NCI-H1092 treated with DMSO at 0.1 percent for 48 hours (cell line): ENCODE measurements around the gene NME3.
"Not testable (repeated sequence)": the region's sequence is repeated elsewhere in the genome, so short reads cannot be mapped to it uniquely, and the experiment has no call there.

Experiments used
- DNase-seq: peaks from one replicate; lab custom pipeline; 2025; lab: John Stamatoyannopoulos, UW

The NME3 gene

DNA sequence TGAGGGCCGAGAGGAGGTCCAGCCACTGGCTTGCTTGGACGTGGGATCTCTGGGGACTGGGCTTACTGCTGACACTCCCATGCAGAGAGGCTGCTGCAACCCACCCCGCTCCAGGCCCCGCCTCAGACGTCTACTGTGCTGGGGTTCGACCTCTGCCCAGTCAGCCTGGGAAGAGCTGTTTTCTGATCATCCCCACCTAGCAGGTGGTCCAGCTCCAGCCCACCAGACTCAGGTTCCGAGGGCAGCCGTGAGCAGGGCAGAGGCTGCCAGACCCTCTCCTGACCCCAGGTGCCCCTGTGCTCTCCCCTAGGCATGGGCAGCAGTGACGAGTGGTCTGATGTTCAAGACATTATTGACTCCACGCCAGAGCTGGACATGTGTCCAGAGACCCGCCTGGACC is 23.4 kb downstream of the NME3 start:
- DNase-seq, result no peak

DNA sequence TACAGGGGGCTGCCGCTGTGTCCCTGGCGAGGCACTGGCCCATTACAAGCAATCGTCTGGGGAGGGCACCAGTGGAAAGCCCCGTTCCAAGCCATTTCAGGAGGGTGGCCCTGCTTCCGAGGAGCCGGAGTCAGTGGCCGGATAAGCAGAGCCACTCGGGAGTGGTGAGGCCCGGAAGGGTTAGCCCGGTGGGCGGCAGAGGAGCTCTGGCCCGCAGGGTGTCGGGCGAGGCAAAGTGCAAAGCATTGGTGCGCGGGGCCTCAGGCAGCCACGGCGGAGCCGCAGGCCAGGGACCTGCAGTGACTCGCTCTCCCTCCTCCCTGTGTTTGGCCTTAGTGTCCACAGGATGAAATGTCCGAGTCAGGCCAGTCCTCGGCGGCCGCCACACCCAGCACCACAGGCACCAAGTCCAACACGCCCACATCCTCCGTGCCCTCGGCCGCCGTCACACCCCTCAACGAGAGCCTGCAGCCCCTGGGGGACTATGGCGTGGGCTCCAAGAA is 24.6 kb downstream of the NME3 start:
- no peak for DNase-seq

DNA sequence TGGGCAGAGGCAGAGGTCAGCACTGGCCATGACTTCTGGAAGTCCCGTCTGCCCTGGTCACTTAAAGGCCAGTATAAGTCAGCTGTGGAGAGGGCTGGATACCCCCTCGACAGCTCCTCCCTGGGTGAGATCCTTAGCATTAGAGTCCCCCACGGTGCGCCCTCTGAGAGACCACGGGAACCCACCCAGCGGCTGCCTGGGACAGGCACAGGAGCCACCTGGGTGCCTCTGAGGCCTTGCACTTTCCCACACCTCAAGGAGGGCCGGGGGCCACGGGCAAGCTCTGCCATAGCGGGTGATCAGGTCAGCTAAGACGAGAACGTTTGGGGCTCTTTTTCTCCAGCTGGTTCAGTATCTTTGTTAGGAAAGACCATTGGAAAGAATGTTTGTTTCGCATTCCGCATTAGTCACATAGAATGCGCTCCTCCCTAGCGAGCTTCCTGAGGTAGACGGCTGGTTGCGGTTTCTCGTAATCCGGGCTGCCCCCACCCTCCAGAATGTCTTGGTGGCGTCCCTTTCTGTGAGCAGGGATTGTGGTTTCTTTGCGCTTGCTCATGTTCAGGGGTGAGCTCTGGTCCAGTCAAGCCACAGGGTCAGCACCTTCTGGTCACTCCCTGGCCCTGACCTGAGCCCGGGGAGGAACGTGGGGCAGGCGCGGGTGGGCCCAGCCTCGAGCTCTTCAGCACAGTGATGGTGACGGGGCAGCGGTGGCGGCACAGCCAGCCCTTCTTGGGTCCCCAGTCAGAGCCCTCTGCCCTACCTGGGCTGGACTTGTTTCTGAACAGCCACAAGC is 25.2 kb downstream of the NME3 start:
- no peak for DNase-seq

DNA sequence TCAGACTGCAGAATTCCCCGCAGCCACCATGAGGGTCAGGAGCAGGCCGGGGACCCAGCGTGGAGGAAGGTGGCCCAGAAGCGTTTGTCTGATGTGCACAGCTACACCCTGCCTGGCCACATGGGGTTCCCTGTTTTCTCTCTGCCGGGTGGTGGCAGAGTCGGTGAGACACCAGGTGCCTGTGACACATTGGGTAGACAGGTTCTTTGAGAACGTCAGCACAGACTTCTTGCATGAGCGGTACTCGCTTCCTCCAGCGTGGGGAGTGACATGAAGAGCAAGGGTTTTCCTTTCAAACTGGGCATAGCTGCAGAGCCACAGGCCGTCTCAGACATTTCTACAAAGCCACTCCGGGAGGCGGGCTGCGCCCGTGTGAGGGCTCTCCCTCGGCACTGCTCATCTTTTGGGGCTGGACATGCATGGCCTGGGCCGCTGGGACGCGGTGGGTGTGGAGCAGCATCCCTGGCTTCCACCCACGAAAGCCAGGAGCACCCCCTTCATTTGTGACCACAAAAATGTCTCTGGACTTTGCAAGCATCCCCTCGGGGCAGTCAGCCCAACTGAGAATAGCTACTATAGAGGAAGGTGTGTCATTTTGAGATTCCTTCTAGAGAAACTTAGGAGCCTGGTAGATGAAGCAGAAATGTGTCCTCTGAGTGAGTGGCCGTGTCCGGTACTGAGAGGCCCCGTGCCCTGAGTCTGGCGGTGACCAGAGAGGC is 26.0 kb downstream of the NME3 start:
- no peak for DNase-seq

DNA sequence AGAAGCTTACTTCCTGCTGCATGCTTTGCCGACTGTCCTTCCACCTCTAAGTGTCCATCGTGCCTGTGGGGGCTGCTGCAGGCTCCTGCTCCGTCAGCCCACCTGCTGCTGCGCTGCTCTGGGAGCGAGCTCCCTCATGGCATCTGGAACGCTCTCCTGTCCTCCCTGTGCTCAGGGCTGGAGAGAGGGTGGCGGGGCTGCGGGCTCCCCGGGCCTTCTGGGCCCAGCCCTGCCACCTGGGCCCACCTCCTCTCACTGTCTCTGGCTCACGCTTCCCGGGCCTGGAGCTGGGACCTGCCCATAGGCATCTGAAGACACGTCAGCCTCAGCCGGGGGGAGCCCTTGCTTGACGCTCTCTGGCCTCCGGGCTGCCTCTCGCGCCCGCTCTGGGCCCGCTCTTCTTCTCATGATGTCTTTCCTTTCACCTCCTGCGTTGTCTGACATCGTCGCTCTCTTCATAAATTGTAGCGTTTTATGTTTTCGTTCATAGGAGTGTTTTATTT is 27.0 kb downstream of the NME3 start:
- DNase-seq, result no peak

DNA sequence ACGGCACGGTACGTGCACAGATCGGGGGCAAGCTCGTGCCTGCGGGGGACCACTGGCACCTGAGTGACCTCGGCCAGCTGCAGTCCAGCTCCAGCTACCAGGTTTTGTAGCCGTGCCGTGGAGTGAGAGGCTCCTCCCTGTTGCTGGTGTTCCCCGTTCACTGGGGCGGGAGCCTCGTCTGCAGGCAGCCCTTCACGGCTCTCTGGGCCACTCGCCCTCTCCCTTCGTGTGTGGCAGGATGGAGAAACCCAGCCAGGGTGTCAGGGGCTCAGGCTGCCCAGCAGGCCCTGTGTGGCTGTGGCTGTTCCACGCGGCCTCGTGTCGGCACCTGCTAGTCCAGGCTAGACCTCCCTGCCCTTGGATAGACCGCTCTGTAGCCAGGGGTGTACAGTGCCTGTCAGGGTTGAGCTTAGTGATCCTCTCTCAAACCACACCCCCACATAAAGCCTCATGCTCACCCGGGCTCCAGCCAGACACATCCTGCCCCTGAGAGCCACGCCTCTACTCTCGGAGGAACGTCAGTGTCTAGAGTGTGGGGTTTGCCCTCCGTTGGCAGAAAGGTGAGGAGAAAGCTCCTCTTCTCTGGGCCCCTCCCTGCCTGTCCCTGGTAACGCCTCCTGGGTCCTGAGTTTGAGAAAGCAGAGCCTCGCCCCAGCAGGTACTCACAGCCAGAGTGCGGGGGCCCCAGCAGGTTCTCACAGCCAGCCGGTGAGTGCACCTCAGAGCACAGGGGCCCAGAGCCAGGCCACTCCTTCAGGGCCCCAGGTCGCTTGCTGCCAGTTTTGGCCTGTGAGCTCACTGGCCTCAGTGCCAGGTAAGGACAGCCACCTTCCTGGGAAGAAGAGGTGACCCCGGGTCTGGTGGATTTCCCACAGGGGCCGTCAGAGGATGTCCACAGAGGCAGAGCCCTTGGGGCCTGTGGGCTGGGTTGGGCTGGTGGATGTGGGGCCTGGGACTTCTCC is 27.7 kb downstream of the NME3 start:
- no peak for DNase-seq

DNA sequence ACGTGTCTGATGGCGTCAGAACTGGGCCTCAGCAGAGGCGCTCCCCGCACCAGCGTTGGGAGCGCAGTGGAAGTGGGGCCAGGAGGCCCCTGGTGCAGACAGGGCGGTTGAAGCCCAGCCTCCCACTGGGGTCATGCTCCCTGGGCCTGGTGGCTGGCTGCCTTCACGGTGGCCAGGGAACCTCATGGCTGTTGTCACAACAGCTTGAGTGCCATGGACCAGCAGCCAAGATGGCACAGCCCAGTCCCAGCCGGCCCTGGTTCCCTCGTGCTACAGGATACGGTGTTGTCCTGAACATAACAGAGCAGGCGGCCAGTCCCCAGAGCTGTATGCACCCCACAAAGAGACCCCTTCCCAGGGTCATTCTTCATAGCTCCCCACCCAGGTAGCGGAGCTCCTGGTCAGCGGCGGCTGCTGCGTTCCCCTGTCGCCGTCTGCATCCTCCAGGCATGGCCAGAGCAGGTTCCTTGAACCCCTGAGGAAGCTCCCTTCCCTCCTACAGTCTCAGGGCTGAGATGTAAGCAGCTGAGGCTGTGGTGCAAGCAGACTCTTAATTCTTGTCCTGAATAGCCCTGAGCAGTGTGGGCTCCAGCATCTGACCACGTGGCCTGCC is 29.7 kb downstream of the NME3 start:
- no peak for DNase-seq

DNA sequence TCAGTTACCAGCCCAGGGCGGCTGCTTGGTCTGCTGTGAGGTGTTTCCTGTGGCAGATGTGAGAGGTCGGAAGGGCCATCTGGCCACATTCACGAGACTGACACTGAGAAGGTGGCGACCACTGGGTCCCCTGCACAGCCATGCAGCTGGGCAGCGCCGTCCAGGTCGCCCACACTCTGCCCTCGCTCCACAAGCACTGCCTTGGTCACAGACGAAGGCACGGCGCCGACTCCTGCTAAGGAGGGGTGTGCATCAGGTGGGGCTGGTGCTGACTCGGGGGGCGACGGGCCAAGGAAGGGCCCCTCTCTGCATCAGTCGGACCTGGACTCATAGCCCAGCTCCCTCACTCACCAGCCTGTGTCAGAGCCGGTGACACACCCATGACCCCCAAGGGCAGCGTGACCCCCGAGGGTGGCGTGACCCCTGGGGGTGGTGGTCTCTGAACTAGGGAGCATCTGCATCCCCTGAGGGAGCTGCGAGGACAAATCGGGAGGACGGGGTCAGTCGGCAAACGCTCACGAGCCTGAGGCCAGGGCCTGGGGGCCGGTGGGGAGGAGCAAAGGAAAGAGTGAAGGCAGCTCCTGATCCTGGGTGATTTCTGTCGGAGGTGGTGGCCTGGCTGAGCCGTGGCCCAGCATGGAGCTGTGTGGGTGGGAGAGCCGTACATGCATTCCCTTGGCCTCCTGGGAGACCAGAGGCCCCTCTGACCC is 30.4 kb downstream of the NME3 start:
- no peak for DNase-seq

DNA sequence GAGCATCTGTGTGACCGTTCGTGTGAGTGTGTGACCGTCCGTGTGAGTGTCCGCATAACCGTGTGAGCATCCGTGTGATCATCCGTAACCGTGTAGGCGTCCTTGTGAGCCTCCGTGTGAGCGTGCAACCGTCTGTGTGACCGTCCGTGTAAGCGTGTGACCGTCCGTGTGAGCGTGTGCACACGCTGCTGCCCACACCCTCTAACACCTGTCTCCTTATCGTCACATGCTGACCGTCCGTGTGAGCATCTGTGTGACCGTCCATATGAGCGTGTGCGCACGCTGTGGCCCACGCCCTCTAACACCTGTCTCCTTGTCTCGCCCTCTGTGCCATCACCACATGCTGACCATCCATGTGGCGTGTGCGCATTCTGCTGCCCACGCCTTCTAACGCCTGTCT is 31.1 kb downstream of the NME3 start:
- DNase-seq, result no peak

DNA sequence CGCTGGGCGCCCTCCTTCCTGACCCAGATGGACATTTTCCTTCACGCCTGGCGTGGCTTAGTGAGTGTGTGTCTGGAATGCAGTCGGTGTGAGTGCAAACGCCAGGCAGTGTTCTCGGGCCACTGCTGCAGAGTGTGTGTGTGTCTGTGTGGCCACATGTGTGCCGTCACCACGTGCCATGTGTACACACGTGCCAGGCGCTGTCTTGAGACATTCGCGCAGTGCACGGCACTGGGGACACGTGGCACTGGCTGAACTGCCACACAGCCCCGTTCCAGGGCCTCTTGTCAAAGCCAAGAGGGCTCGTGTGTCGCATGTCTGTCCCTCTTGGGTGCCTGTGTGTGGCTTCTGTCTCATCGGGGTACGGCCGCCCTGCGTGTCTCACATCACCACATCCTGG is 36.5 kb downstream of the NME3 start:
- no peak for DNase-seq

DNA sequence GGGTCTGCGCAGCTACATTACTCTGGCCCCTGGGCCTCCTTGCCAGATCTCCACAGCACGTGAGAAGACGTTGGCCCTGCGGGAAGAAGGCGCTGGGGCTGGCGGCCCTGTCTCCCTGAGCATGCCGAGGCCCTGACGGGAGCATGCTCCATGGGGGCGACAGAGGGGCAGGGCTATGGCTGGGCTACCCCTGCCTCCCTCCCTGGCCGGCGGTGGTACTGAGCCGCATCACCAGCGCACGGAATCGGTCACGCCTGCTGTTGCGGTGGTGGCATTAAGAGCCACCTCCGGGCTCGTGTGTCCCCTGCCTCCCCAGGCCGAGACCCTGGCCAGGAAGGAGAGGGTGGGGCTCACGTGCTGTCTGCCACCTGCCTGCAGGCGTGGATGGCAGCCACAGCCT is 37.2 kb downstream of the NME3 start:
- DNase-seq, result no peak

DNA sequence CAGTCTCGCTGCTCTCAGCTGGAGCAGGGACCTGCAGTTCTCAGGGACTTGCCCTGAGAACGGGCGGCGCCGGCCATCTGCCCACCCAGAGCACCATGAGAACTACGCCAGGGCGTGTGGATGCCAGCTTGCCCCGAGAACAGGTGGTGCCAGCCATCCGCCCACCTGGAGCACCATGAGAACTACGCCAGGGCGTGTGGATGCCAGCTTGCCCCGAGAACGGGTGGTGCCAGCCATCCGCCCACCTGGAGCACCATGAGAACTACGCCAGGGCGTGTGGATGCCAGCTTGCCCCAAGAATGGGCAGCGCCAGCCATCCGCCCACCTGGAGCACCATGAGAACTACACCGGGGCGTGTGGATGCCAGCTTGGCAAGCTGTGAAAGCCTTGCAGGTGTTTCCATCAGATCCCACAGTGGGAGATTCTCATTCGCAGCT is 38.8 kb downstream of the NME3 start:
- DNase-seq, result not testable (repeated sequence)

DNA sequence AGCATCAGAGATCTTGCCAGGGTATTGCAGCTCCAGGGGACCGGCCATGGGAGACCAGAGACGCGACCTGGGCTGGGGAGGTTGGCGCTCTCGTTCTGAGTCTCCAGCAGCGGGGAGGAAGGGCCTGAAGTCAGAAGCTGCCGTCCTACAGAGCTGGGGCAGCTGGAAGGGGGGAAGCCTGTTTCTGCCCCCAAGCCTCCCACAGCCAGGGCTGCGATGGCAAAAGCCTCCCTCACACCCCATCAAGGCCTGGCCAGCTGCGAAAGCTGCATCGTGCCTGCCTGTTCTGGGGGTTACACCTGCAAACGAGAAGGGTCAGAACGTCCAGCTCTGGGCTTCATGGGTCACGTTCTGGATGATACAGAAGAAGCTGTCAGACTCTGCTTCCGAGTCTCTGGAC is 39.3 kb downstream of the NME3 start:
- no peak for DNase-seq

DNA sequence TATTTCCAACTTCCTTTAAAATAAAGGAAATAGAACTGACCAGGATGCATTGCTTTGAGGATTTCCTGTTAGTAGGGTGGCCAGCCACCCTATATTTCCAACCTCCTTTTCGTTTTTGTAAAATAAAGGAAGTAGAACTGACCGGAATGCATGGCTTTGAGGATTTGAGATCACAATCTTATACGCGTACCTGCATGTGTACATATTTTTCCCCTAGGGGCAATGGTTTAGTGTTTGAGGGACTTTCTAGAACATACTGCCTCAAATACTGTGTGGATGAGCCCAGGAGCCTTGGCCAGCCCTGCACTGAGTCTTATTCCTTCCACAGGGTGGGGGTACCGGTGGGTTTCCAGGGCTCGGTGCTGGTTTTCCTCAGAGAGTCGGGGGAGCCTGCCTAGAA is 39.7 kb downstream of the NME3 start:
- no peak for DNase-seq

DNA sequence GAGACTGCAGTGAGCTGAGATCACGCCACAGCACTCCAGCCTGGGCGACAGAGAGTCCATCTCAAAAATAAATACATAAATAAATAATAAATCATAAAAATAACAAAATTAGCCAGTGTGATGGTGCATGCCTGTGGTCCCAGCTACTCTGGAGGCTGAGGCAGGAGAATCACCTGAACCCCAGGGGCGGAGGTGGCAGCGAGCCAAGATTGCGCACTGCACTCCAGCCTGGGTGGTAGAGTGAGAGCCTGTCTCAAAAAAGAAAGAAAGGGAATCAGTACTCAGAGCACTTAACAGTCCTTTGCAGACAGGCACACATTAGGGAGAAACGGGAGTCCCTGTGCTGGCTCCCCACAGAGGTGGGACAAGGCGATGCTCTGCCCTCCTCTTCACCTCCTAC is 40.3 kb downstream of the NME3 start:
- DNase-seq, result no peak

DNA sequence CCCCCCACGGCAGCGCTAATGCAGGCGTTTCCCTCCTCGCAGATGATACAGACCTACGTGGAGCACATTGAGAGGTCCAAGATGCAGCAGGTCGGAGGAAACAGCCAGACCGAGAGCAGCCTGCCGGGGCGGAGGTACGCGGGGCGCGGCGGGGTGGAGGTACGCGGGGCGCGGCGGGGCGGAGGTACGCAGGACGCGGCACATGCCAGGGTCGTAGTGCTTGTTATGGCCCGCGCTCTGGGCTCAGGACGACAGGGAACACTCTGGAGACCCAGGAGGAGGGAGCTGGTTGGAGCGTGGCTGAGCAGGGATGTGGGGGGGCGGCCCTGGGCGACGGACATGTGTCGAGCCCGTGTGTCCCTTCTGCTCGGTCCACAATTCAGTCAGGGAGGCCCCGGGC is 41.9 kb downstream of the NME3 start:
- no peak for DNase-seq

DNA sequence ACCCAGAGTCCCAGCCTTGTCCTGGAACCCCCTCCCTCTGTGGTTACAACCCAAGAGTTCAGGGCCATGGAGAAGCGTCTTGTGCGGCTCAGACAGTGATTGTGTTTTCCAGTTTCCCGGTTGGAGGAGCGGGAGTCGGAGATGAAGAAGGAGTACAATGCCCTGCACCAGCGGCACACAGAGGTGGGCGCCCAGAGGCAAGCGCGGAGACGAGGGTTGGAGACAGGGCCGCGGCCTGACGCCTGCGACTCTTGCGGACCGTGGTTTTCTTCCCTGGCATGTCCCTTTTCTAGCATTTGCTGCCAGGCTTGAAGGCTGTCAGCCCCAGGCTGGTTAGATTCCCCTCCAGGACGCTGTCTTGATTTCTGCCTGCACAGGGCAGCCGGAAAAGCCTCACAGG is 42.3 kb downstream of the NME3 start:
- DNase-seq, result no peak

DNA sequence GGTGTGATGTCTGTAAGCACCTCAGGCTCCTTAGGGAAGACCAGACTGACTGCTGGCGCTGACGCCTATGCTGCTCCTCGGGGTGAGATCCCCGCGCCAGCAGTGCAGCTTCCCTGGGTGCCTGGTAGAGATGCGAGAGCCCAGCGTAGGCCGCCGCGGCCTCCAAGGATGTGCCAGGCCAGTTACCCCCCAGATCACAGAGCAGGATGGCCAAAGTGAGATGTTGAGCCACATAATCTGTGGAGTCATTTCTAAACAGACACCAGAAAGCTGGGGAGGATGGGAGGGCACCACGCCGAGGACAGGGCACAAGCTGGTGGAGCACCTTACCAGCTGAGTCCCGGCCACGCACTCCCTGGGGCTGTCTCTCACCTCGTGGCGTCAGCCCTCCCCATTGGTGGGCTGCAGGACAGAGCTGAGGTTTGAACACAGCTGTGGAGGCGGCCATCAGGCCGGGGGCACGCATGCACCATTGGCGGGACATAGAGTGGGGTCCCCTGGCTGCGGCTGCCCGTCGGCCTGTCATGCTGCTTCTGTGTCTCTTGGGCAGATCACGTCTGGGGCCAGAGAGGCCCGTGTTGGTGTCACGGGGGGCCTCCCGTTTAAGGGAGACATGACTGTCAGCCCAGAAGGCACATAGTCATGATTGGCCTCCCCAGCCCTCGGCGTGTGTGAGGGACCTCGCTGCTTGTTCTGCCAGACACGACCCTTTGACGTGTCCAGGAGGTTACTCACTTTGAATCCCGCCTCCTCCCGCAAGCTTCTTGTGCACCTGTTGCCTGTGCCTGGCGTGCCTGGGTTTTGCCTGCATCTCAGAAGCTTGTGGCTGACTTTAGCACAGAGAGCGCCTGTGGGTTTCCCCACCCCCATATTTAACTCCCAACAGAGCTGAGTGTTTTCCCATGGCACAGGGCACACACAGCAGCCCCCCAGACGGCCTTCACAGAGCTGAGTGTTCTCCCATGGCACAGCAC is 43.4 kb downstream of the NME3 start:
- no peak for DNase-seq

DNA sequence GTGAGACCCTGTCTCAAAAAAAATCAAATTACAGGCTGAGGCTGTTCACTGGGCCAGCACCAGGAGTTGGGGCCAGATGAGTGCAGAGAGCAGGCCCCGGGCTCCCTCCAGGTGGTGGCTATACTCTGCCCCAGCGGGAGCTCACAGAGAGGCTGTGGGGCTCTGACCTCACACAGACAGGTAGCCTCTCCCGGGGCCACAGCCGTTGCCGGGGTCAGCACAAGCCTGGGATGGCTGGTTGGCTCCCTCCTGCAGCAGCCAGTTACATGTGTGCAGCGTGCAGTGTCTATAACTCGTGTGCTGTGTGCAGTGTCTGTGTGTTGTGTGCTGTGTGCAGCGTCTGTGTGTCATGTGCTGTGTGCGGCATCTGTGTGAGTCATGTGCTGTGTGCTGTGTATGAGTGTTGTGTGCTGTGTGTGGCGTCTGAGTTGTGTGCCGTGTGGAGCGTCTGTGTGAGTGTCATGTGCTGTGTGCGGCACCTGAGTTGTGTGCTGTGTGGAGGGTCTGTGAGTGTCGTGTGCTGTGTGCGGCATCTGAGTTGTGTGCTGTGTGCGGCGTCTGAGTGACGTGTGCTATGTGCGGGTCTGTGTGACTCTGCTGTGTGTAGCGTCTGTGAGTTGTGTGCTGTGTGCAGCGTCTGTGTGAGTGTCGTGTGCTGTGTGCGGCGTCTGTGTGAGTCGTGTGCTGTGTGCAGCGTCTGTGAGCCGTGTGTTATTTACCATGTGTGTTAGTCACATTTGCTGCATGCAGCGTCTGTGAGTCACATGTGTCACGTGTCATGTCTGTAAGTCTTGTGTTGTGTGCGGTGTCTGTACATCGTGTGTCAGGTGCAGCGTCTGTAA is 44.5 kb downstream of the NME3 start:
- no peak for DNase-seq
